Upper lobe of left lung (tissue), 6 donors: ENCODE results near the gene TMEM132C. TPM values are rescaled to one million over a fixed set of nuclear protein-coding genes. Genes with fewer than 3 reads are reported as not detected.

Source experiments
- small RNA-seq, 4 donors: library from RNA; depleted of rRNA; stranded (forward); fragments of <200 nt; gene quantifications; one replicate each; pipeline ENCODE3, GENCODE V24; 2016
- total RNA-seq, 6 donors: library from RNA; depleted of rRNA in 4 of 6; stranded (reverse); fragments of >200 nt in 4 of 6; gene quantifications; one replicate each; pipeline versions ENCODE4 v1.1.0 to v1.2.1, GENCODE V29; 2016 to 2021
- donor health status: DM: no; HTN: no; CAD: no; lungs with moderate emphysema.
- donor health status: DM: no; HTN: yes; CAD: no; lungs with severe emphysema.

TMEM132C gene
- total RNA-seq, 6 donors from 2014 or later, result under 0.01 to 2.2 (median 1.1) TPM

Small RNA genes lying within 50 kb of the gene (small RNA-seq; reads per million reads assigned to genes)
- gene MIR3612 (0 reads per million in 4 donors), gene MIR4419B (0 reads per million in 4 donors)
